ENCODE results near the gene CDK13. TPM values are rescaled to one million over a fixed set of nuclear protein-coding genes. Genes with fewer than 3 reads are reported as not detected.
"Not testable (repeated sequence)": the region's sequence is repeated elsewhere in the genome, so short reads cannot be mapped to it uniquely, and the experiment has no call there.

The CDK13 gene
- 10 to 100 TPM; 49.0 to 68.6 TPM for total RNA-seq

DNA sequence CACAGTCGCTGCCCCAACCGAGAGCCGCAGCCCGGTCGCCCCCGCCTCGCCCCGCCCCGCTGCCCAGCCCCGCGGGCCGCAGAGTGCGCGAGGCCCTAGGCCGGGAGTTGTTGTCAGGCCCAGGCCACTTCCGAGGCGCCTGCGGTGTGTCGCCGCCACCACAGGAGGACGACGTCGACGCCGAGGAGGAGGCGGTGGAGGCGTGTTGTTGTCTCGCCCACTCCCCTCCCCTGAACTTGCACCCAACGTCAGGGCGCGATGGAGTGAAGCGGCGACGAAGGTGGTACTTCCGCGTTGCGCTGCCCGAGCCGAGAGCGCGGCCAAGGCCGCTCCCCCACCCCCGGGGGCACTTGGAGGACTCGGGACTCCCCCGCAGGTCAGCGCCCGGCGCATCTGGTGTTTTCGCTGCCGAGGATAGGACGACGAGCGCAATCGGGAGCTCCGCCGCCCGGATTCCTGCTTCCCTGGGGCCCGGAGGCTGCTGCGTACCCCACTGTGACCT is at the start of gene CDK13:
TSS of gene CDK13 (plus strand) at position 286 of the 502 bp plus-strand sequence. CDS start 386 bp downstream, outside the sequence.
- Mint-ChIP-seq H3K9me3 (peaks cover 2% of the 10 kb centered on the region), H3K36me3 (ENCODE audit: low read depth) (peaks cover 31% of the 10 kb centered on the region), H3K27me3 (no peaks in the 10 kb centered on the region), H3K4me1 (peaks cover 46% of the 10 kb centered on the region), H3K4me3 (peak within 1 kb of the TSS; percentile 92), H3K27ac (peak within 1 kb of the TSS; percentile 100)
- DNase-seq: peak; percentile 95
- POLR2A ChIA-PET: no interaction called here
- CTCF ChIA-PET: interaction anchor here (0.6 to 2.2 kb wide), 2 partner anchors 102 to 185 kb away, joined by 3 to 9 read pairs; partner anchors contain the start of genes MPLKIP and SUGCT

DNA sequence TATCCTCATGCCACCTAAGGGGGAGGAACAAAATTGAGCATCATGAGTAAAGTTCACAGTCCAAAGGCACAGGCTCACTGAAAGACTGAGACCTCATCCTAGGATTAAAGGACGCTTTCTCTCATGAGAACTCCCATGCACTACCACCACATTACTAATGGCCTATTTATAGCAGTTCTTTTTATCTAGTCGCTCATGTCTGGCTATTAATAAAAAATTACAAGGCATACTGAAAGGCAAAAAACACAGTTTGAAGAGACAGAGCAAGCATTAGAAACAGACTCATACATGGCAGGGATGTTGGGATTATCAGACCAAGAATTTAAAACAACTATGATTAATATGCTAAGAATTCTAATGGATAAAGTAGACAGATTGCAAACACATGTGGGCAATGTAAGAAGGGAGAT is 46.0 kb upstream of the CDK13 start:
- H3K27me3 Mint-ChIP-seq: peaks cover 16% of the 10 kb centered on the region
- H3K9me3 Mint-ChIP-seq: peaks cover 9% of the 10 kb centered on the region
- no peak overlapping the region for H3K27ac Mint-ChIP-seq
- DNase-seq: no peak
- POLR2A ChIA-PET: no interaction called here
- H3K36me3 Mint-ChIP-seq (ENCODE audit: low read depth): no peaks in the 10 kb centered on the region
- H3K4me1 Mint-ChIP-seq: no peaks in the 10 kb centered on the region
- H3K4me3 Mint-ChIP-seq: no peak overlapping the region
- CTCF ChIA-PET: no interaction called here

DNA sequence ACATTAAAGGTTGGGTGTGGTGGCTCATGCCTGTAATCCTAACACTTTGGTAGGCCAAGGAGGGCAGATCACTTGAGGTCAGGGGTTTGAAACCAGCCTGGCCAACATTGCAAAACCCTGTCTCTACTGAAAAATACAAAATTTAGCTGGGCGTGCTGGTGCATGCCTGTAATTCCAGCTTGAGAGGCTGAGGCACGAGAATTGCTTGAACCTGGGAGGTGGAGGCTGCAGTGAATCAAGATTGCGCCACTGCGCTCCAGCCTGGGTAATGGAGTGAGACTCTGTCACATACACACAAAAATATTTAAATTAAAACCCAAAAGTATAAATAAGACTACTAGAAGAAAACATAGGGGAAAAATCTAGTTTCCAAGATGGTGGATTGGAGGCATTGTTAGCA is 41.9 kb upstream of the CDK13 start:
- Mint-ChIP-seq H3K27ac (no peak overlapping the region), H3K4me3 (no peak overlapping the region), H3K27me3 (peaks cover 10% of the 10 kb centered on the region), H3K36me3 (ENCODE audit: low read depth) (no peaks in the 10 kb centered on the region), H3K9me3 (peaks cover 10% of the 10 kb centered on the region), H3K4me1 (no peaks in the 10 kb centered on the region)
- DNase-seq: no peak
- ChIA-PET CTCF (no interaction called here), POLR2A (no interaction called here)

DNA sequence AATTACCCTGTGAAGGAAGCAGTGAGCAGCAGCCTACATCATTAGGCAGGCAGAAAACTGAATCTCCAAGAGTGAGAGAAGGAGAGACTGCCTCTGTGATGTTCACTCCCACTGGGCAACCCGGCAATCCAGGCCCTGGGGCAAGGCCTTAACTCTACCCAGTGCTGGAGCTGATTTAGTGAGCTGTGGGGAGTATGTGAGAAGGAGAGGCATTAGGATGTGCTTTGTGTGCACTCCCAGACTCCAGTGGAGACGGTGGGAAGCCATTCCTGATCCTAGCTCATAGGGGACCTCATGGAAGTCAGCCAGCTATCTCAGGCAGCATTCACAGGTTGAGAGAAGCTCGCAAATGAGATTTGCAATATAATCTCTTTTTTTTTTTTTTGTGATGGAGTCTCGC is 41.1 kb upstream of the CDK13 start:
- no peak for DNase-seq
- ChIA-PET POLR2A (no interaction called here), CTCF (interaction anchor here (0.6 kb wide), 2 partner anchors 199 to 286 kb away, joined by 3 to 6 read pairs; no protein-coding TSS in a partner anchor)
- H3K4me3 Mint-ChIP-seq: no peak overlapping the region
- peaks cover 2% of the 10 kb centered on the region for H3K4me1 Mint-ChIP-seq
- H3K36me3 Mint-ChIP-seq (ENCODE audit: low read depth): no peaks in the 10 kb centered on the region
- H3K9me3 Mint-ChIP-seq: peaks cover 12% of the 10 kb centered on the region
- no peak overlapping the region for H3K27ac Mint-ChIP-seq
- peaks cover 8% of the 10 kb centered on the region for H3K27me3 Mint-ChIP-seq

DNA sequence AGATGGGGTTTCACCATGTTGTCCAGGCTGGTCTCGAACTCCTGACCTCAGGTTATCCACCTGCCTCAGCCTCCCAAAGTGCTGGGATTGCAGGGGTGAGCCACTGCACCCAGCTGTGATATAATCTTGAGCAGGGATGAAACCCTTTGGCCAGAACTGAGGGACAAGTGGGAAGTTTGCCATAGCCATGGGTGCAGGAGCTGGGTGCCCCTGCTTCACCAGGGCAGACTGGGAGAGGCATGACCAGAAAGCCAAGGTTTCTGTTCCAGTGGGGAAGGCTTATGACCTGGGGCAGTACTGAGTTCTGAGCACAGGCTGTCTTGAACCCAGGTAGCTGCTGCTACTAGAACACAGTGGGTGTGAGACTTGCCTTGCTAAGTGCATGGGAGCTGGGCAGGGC is 40.5 kb upstream of the CDK13 start:
- H3K36me3 Mint-ChIP-seq (ENCODE audit: low read depth): no peaks in the 10 kb centered on the region
- no peak for DNase-seq
- peaks cover 2% of the 10 kb centered on the region for H3K4me1 Mint-ChIP-seq
- no peak overlapping the region for H3K4me3 Mint-ChIP-seq
- H3K27me3 Mint-ChIP-seq: peaks cover 5% of the 10 kb centered on the region
- peaks cover 12% of the 10 kb centered on the region for H3K9me3 Mint-ChIP-seq
- CTCF ChIA-PET: interaction anchor here (1.3 kb wide), 1 partner anchor 13 kb away, joined by 4 read pairs; no protein-coding TSS in a partner anchor
- H3K27ac Mint-ChIP-seq: no peak overlapping the region
- POLR2A ChIA-PET: no interaction called here

DNA sequence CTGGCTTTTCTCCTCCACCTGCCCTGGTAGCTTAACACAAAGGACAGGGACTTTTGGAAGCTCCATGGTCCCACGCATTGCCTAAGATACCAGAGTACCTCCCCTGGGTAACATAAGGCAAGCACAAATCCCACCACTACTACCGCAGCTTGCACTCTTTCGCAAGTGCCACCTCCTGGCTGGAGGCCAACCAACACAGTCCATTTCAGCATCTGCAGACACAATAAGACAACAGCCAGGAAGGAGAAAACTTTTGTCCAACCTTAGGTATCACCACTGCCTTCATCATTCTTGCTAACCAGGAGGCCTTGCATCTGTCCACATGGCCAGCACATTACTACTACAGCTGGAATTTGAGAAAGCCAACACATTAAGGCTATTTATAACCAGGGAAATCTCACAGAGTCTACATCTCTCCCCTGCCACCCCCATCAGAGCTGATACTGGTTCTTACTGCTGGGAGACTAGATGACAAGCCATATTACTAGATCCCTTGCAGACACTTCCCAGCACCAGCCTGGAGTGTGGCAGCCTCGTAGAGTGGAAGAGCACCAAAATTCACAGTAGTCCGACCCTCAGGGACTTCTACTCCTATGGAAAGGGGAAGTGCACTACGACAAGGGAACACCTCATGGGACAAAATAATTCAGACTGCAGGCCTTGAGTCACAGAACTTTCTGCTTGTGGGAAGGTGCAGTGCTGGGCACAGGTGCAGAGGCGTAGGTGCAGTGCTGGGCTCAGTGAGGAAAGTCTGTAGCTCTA is 39.8 kb upstream of the CDK13 start:
- Mint-ChIP-seq H3K9me3 (peaks cover 12% of the 10 kb centered on the region), H3K4me1 (peaks cover 7% of the 10 kb centered on the region), H3K4me3 (no peak overlapping the region), H3K36me3 (ENCODE audit: low read depth) (no peaks in the 10 kb centered on the region), H3K27ac (no peak overlapping the region), H3K27me3 (peaks cover 4% of the 10 kb centered on the region)
- ChIA-PET POLR2A (no interaction called here), CTCF (interaction anchor here (1.3 kb wide), 1 partner anchor 14 kb away, joined by 4 read pairs; no protein-coding TSS in a partner anchor)
- no peak for DNase-seq

DNA sequence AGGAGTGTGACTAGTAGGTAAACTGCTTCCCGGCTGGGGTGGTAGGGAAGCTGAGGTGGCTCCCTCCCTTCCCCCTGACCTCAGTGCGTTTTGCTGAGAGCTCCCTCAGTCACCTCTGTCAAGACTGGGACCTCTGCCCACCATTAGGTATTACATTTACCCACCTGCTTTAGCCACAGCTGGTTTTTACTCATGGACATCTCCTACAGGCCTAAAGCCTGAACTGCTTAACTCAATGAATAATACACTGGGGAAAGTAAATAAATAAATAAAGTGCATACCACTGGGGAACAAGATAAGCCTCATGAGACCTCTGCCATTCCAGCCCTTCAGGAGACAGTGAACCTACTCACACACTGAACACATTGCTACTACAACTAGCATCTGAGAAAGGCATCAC is 38.9 kb upstream of the CDK13 start:
- no peak for DNase-seq
- H3K4me3 Mint-ChIP-seq: no peak overlapping the region
- H3K9me3 Mint-ChIP-seq: peaks cover 12% of the 10 kb centered on the region
- POLR2A ChIA-PET: no interaction called here
- no peaks in the 10 kb centered on the region for H3K36me3 Mint-ChIP-seq (ENCODE audit: low read depth)
- no peak overlapping the region for H3K27ac Mint-ChIP-seq
- peaks cover 10% of the 10 kb centered on the region for H3K4me1 Mint-ChIP-seq
- CTCF ChIA-PET: no interaction called here
- peaks cover 4% of the 10 kb centered on the region for H3K27me3 Mint-ChIP-seq

DNA sequence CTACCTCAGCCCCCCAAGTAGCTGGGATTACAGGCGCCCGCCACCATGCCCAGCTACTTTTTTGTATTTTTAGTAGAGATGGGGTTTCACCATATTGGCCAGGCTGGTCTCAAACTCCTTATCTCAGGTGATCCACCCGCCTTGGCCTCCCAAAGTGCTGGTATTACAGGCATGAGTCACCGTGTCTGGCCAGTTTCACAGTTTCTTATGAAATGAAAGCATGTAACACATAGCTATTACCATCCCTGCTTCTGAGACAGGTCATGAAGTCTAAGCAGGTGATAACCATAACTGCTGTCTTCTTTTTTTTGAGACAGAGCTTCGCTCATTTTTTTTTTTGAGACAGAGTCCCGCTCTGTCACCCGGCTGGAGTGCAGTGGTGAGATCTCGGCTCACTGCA is 34.2 kb upstream of the CDK13 start:
- H3K27ac Mint-ChIP-seq: peak overlapping the region; percentile 36
- H3K4me1 Mint-ChIP-seq: peaks cover 10% of the 10 kb centered on the region
- H3K36me3 Mint-ChIP-seq (ENCODE audit: low read depth); H3K27me3 Mint-ChIP-seq; H3K9me3 Mint-ChIP-seq; H3K4me3 Mint-ChIP-seq; DNase-seq: not testable (repeated sequence)
- ChIA-PET POLR2A (interaction anchor here (0.6 kb wide), 1 partner anchor 113 kb away, joined by 10 read pairs; no protein-coding TSS in a partner anchor), CTCF (interaction anchor here (0.7 to 1.2 kb wide), 2 partner anchors 35 to 80 kb away, joined by 3 to 4 read pairs; no protein-coding TSS in a partner anchor)

DNA sequence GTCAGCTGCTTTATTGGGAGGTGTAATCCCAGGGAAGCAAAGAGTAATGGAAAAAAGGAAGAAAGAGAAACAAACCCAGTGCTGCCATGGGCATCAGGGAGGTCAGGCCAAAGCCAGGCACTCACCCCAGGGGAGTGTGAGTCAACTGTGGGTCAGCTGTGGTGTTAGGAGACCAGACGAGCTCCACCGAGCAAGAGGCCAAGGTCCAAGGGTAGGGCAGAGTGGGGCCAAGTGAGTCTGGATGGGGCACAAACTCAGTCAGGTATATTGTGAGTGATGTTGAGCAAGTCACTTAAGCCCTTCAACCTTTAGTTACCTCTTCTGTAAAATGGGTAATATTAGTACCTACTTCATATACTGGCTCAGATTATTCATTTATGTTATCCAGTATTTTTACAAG is 30.4 kb upstream of the CDK13 start:
- H3K27me3 Mint-ChIP-seq: peaks cover 6% of the 10 kb centered on the region
- H3K4me1 Mint-ChIP-seq: peaks cover 8% of the 10 kb centered on the region
- DNase-seq: no peak
- H3K9me3 Mint-ChIP-seq: no peaks in the 10 kb centered on the region
- H3K36me3 Mint-ChIP-seq (ENCODE audit: low read depth): no peaks in the 10 kb centered on the region
- H3K4me3 Mint-ChIP-seq: no peak overlapping the region
- no peak overlapping the region for H3K27ac Mint-ChIP-seq
- ChIA-PET CTCF (no interaction called here), POLR2A (no interaction called here)

DNA sequence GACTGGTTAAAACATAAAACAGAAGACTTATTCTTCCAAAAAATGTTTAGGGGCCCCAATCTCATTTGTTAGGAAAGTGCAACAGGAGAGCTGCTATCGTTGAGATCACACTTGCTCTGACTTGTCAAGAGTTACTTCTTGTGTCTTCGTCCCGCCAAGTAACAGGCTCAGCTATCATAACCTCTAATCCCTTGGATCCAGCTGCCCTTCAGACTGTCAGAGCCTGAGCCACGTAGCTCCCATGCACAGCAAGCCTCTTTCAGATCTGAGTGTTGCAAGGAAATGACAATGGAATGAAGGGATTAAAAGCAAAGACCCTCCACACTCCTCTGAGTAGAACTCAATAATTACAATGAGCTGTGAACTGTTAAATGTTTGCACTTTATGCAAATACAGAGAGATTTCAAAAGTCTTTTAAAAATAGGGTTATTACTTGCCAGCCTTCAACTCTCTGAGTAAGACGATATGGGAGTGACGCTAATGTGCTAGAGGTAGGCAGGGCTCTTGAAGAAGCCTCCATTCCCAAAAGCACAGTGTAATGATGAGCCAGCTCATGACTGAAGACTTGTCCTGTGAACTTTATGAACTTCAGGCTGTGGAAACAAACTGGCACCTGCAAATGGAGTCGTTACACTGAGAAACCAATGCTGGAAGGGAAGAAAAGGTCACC is 28.4 kb upstream of the CDK13 start:
- Mint-ChIP-seq H3K4me1 (no peaks in the 10 kb centered on the region), H3K4me3 (no peak overlapping the region), H3K27ac (no peak overlapping the region), H3K27me3 (peaks cover 6% of the 10 kb centered on the region), H3K36me3 (ENCODE audit: low read depth) (no peaks in the 10 kb centered on the region), H3K9me3 (no peaks in the 10 kb centered on the region)
- no peak for DNase-seq
- ChIA-PET POLR2A (no interaction called here), CTCF (no interaction called here)

DNA sequence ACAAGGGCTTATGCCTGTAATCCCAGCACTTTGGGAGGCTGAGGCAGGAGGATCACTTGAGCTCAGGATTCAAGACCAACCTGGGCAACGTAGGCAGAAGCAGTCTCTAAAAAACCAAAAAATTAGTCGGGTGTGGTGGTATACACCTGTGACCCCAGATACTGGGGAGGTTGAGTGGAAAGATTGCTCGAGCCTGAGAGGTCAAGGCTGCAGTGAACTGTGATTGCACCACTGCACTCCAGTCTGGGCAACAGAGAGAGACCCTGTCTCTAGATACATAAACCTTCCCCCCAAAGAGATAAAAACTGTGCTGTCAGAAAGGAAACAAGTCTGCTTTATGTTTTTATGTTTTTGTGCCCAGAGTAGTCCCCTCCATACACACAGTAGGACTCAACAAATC is 27.5 kb upstream of the CDK13 start:
- H3K4me3 Mint-ChIP-seq: no peak overlapping the region
- no peaks in the 10 kb centered on the region for H3K9me3 Mint-ChIP-seq
- ChIA-PET CTCF (no interaction called here), POLR2A (no interaction called here)
- H3K27me3 Mint-ChIP-seq: peaks cover 6% of the 10 kb centered on the region
- no peak overlapping the region for H3K27ac Mint-ChIP-seq
- no peak for DNase-seq
- H3K36me3 Mint-ChIP-seq (ENCODE audit: low read depth): no peaks in the 10 kb centered on the region
- H3K4me1 Mint-ChIP-seq: no peaks in the 10 kb centered on the region

DNA sequence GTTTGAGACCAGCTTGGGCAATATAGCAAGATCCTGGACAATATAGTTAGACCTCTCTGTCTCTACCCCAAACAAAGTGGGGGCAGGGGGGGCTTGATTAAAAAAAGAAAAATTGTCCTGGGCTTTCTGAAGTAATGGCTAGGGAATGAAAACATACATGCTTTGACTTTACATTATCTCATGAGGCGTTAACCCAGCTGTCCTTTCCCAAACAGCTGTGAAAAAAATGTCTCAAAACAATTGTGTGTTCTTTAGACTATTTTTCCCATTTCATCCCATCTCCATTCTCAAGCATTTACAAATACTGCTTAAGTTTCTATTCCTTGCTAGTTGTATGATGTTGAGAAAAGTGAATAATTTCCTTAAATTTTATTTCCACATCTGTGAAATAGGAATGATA is 27.0 kb upstream of the CDK13 start:
- ChIA-PET CTCF (no interaction called here), POLR2A (no interaction called here)
- H3K9me3 Mint-ChIP-seq: no peaks in the 10 kb centered on the region
- no peak overlapping the region for H3K27ac Mint-ChIP-seq
- H3K4me1 Mint-ChIP-seq: no peaks in the 10 kb centered on the region
- peaks cover 6% of the 10 kb centered on the region for H3K27me3 Mint-ChIP-seq
- no peak for DNase-seq
- H3K4me3 Mint-ChIP-seq: no peak overlapping the region
- no peaks in the 10 kb centered on the region for H3K36me3 Mint-ChIP-seq (ENCODE audit: low read depth)

DNA sequence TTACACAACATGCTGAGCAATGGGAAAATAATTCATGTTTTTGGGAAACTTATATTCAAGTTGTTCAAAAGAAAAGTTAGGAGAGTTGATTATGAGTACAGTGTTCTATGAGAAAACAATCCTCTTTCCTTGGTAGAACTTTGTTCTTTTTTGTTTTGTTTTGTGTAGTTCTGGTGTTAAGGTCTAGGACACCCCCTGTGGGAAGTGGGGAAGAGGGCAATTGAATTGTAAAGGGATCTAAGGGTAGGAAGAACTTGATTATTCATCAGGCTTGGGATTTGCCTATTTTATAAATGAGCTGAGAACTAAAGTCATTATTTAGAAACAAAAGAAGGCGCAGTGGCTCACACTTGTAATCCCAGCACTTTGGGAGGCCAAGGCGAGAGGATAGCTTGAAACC is 25.9 kb upstream of the CDK13 start:
- Mint-ChIP-seq H3K27ac (no peak overlapping the region), H3K36me3 (ENCODE audit: low read depth) (no peaks in the 10 kb centered on the region), H3K27me3 (peaks cover 6% of the 10 kb centered on the region), H3K4me3 (no peak overlapping the region), H3K4me1 (no peaks in the 10 kb centered on the region), H3K9me3 (no peaks in the 10 kb centered on the region)
- POLR2A ChIA-PET: no interaction called here
- DNase-seq: no peak
- CTCF ChIA-PET: interaction anchor here (0.9 kb wide), 1 partner anchor 210 kb away, joined by 4 read pairs; the partner anchor contains the start of gene MPLKIP

All from activated CD4-positive, alpha-beta T cell treated with anti-CD3 and anti-CD28 coated beads, Interleukin-2, amount 10 ng/mL, durations not matched to agents 7 days and 5 days (primary cell).